CD14-positive monocyte (primary cell): ENCODE data around the gene NSD2. TPM values are rescaled to one million over a fixed set of nuclear protein-coding genes. Genes with fewer than 3 reads are reported as not detected.

ENCODE experiments used
- DNase-seq, 3 donors: peaks; one replicate each; pipeline ENCODE4 v3.0.0-alpha.2; 2011 to 2022
- H2AFZ ChIP-seq: 2 replicates; pipeline ENCODE4 v1.6.0; 2012; ENCODE audit warnings: mild to moderate bottlenecking, low read depth, low read length, inconsistent platforms; ENCODE audit not compliant: insufficient read depth, poor library complexity, severe bottlenecking
- H3K27ac ChIP-seq, 2 donors: 1 replicate in 1 of 2; 2 replicates in 1 of 2; pipeline ENCODE4 v1.5.1; 2012 to 2013; ENCODE audit warnings: low read length in 2 of 2, control low read depth in 1 of 2, inconsistent platforms in 1 of 2, low read depth in 1 of 2, mild to moderate bottlenecking in 1 of 2
- H3K27me3 ChIP-seq, 2 donors: one replicate each; pipeline versions ENCODE4 v1.6.0 to v1.6.1; 2011 to 2013; ENCODE audit warnings: low read length in 2 of 2; ENCODE audit not compliant: control insufficient read depth in 2 of 2, insufficient read depth in 2 of 2
- H3K36me3 ChIP-seq, 2 donors: replicated peaks in 1 of 2; 1 replicate in 1 of 2; 2 replicates in 1 of 2; pipeline versions ENCODE4 v1.5.1 to v1.6.1; 2012 to 2013; ENCODE audit warnings: low read length in 2 of 2, control low read depth in 1 of 2, inconsistent platforms in 1 of 2, mild to moderate bottlenecking in 1 of 2; ENCODE audit not compliant: insufficient read depth in 2 of 2, control insufficient read depth in 1 of 2
- H3K4me1 ChIP-seq, 2 donors: 1 replicate in 1 of 2; 2 replicates in 1 of 2; pipeline versions ENCODE4 v1.5.1 to v1.6.1; 2012 to 2013; ENCODE audit warnings: low read length in 2 of 2, control low read depth in 1 of 2, inconsistent platforms in 1 of 2, mild to moderate bottlenecking in 1 of 2, moderate library complexity in 1 of 2; ENCODE audit not compliant: insufficient read depth in 2 of 2, control insufficient read depth in 1 of 2
- H3K4me2 ChIP-seq: replicated peaks from 2 replicates; pipeline ENCODE3; 2012; ENCODE audit warnings: low read length, moderate library complexity, mild to moderate bottlenecking; ENCODE audit not compliant: poor library complexity, severe bottlenecking; ENCODE audit errors: extremely low read depth
- H3K4me3 ChIP-seq, 3 experiments: fragments of 200-600 bp in 1 of 3; sonication (generic) in 1 of 3; replicated peaks in 1 of 3; 1 replicate in 2 of 3; 2 replicates in 1 of 3; pipeline ENCODE4 v1.5.1; 2011 to 2013; ENCODE audit warnings: low read length in 3 of 3, mild to moderate bottlenecking in 3 of 3, control low read depth in 2 of 3, low read depth in 2 of 3, inconsistent platforms in 1 of 3, moderate library complexity in 1 of 3
- H3K79me2 ChIP-seq: 2 replicates; pipeline ENCODE4 v1.6.0; 2012; ENCODE audit warnings: mild to moderate bottlenecking, control low read depth, inconsistent platforms, low read length, moderate library complexity; ENCODE audit not compliant: insufficient read depth
- H3K9ac ChIP-seq: 2 replicates; pipeline ENCODE4 v1.6.0; 2017; ENCODE audit warnings: low read length, mild to moderate bottlenecking; ENCODE audit not compliant: insufficient read depth, poor library complexity, severe bottlenecking
- H3K9me3 ChIP-seq, 2 donors: replicated peaks in 1 of 2; 1 replicate in 1 of 2; 2 replicates in 1 of 2; pipeline versions ENCODE4 v1.5.1 to v1.6.1; 2012 to 2013; ENCODE audit warnings: low read length in 2 of 2, control low read depth in 1 of 2; ENCODE audit not compliant: control insufficient read depth in 1 of 2, insufficient read depth in 1 of 2
- H4K20me1 ChIP-seq: 2 replicates; pipeline ENCODE4 v1.6.0; 2012; ENCODE audit warnings: mild to moderate bottlenecking, low read length, control low read depth, moderate library complexity; ENCODE audit not compliant: insufficient read depth
- H3K27ac Mint-ChIP-seq, 7 donors: one replicate each; pipeline ENCODE4 v1.8.0; 2020; ENCODE audit warnings: mild to moderate bottlenecking in 7 of 7, mixed read lengths in 7 of 7, moderate library complexity in 6 of 7, inconsistent platforms in 2 of 7
- H3K27me3 Mint-ChIP-seq, 3 donors: one replicate each; pipeline ENCODE4 v1.8.0; 2021 to 2022; ENCODE audit warnings: low read depth in 3 of 3, mild to moderate bottlenecking in 3 of 3, mixed read lengths in 3 of 3, moderate library complexity in 3 of 3, inconsistent platforms in 1 of 3
- H3K36me3 Mint-ChIP-seq, 2 donors: one replicate each; pipeline ENCODE4 v1.8.0; 2020; ENCODE audit warnings: mixed read lengths in 2 of 2, inconsistent platforms in 1 of 2, mild to moderate bottlenecking in 1 of 2
- H3K4me1 Mint-ChIP-seq: one replicate; pipeline ENCODE4 v1.8.0; 2020; ENCODE audit warnings: mild to moderate bottlenecking, mixed read lengths
- H3K4me3 Mint-ChIP-seq, 2 donors: one replicate each; pipeline ENCODE4 v1.8.0; 2020; ENCODE audit warnings: mild to moderate bottlenecking in 2 of 2, mixed read lengths in 2 of 2, moderate library complexity in 1 of 2
- H3K9me3 Mint-ChIP-seq, 7 donors: one replicate each; pipeline ENCODE4 v1.8.0; 2020 to 2022; ENCODE audit warnings: mixed read lengths in 7 of 7, mild to moderate bottlenecking in 6 of 7, moderate library complexity in 6 of 7, inconsistent platforms in 2 of 7
- CTCF ChIP-seq: fragments of 200-600 bp; IDR thresholded peaks from one replicate; pipeline ENCODE4 v1.8.0; 2022; ENCODE audit warnings: antibody characterized with exemption, mild to moderate bottlenecking
- WGBS: methylation state at CpG from one replicate; pipeline ENCODE4 v1.1.5; 2013; ENCODE audit warnings: missing lambda C conversion rate; ENCODE audit not compliant: insufficient coverage; 5-methylcytosine and 5-hydroxymethylcytosine counted together
- intact Hi-C, 2 donors: fragments of 100-400 bp; cut with micrococcal nuclease; formaldehyde crosslinking; loops; one replicate each; pipeline versions ENCODE4 v1.15.0 to v1.15.1; 2023
- polyA plus RNA-seq, 3 donors: library from polyadenylated mRNA; depleted of rRNA in 1 of 3; unstranded in 2 of 3; stranded (reverse) in 1 of 3; fragments of 300-500 nt in 2 of 3; fragments of >200 nt in 1 of 3; fragmentation: Illumina TruSeq in 2 of 3; gene quantifications; 1 replicate in 2 of 3; 2 replicates in 1 of 3; pipeline ENCODE4 v1.2.3, GENCODE V29; 2012 to 2021

NSD2 gene
- polyA plus RNA-seq, 3 donors, result 1.9 to 8.7 (median 2.3) TPM

GRCh38 chr4:1855333-1856070 is 15.7 kb upstream of the NSD2 start:
- H3K36me3 ChIP-seq, result peaks cover 0 to 8% of the 10 kb centered on the region in 2 donors
- intact Hi-C loops, result loop anchor here (2.0 to 10.0 kb wide), 6 partner anchors 15 to 1109 kb away; partner anchors contain the start of genes GRK4 (in 2 of the 2), NOP14 (in 2 of the 2), NSD2 (in 1 of the 2) and SLBP (in 1 of the 2)
- H3K9me3 ChIP-seq, result no peaks in the 10 kb centered on the region
- Mint-ChIP-seq H3K36me3 (peaks cover 6 to 20% of the 10 kb centered on the region in 2 donors), H3K9me3 (no peaks in the 10 kb centered on the region), H3K27me3 (peaks cover 0 to 6% (median under 1%) of the 10 kb centered on the region in 3 donors), H3K4me3 (peak overlapping the region; percentile 73 to 78), H3K4me1 (peaks cover 24% of the 10 kb centered on the region), H3K27ac (peak overlapping the region in 2 of 7 donors; percentile 14 to 43)
- H3K9ac ChIP-seq, result peak overlapping the region; percentile 78
- H4K20me1 ChIP-seq, result peaks cover 24% of the 10 kb centered on the region
- H3K79me2 ChIP-seq, result peaks cover 53% of the 10 kb centered on the region
- H3K27me3 ChIP-seq, result no peaks in the 10 kb centered on the region
- peak overlapping the region; percentile 99 for H3K4me2 ChIP-seq
- peak overlapping the region; percentile 92 for H2AFZ ChIP-seq
- WGBS, result under 1% methylated on average over 92 of the region's 92 CpGs
- H3K4me3 ChIP-seq, result peak overlapping the region; percentile 55 to 89 (median 76)
- peak in 1 of 3 donors; percentile 10 for DNase-seq
- peak overlapping the region; percentile 27 to 53 for H3K27ac ChIP-seq
- TF ChIP-seq CTCF, result no peak
- peaks cover 21 to 29% of the 10 kb centered on the region in 2 donors for H3K4me1 ChIP-seq

GRCh38 chr4:1856071-1856942 is 14.9 kb upstream of the NSD2 start, which contains the start of gene LETM1:
Gene LETM1, minus strand, starts transcription at chr4:1856156. Its CDS starts 206 bp downstream, at chr4:1855950.
- peaks cover 21 to 29% of the 10 kb centered on the region in 2 donors for H3K4me1 ChIP-seq
- H3K27ac ChIP-seq, result peak within 1 kb of the TSS; percentile 27 to 56
- peak within 1 kb of the TSS; percentile 92 for H2AFZ ChIP-seq
- peaks cover 0 to 8% of the 10 kb centered on the region in 2 donors for H3K36me3 ChIP-seq
- no peaks in the 10 kb centered on the region for H3K27me3 ChIP-seq
- H3K9me3 ChIP-seq, result no peaks in the 10 kb centered on the region
- peak; percentile 78 to 89 (median 87) for DNase-seq
- H4K20me1 ChIP-seq, result peaks cover 22% of the 10 kb centered on the region
- Mint-ChIP-seq H3K4me1 (peaks cover 24% of the 10 kb centered on the region), H3K27me3 (peaks cover 0 to 7% (median 6%) of the 10 kb centered on the region in 3 donors), H3K27ac (peak within 1 kb of the TSS in 6 of 7 donors; percentile 15 to 69 (median 62)), H3K36me3 (peaks cover 6 to 20% of the 10 kb centered on the region in 2 donors), H3K4me3 (peak within 1 kb of the TSS; percentile 82 to 85), H3K9me3 (no peaks in the 10 kb centered on the region)
- peak within 1 kb of the TSS; percentile 99 for H3K4me2 ChIP-seq
- H3K4me3 ChIP-seq, result peak within 1 kb of the TSS; percentile 72 to 89 (median 76)
- H3K9ac ChIP-seq, result peak within 1 kb of the TSS; percentile 78
- peaks cover 45% of the 10 kb centered on the region for H3K79me2 ChIP-seq
- TF ChIP-seq CTCF, result no peak
- intact Hi-C loops, result loop anchor here (2.0 to 10.0 kb wide), 6 partner anchors 14 to 1108 kb away; partner anchors contain the start of genes GRK4 (in 2 of the 2), NOP14 (in 2 of the 2), NSD2 (in 1 of the 2) and SLBP (in 1 of the 2)
- WGBS, result under 1% methylated on average over 106 of the region's 107 CpGs
